GM23338 (cell line): ENCODE data around the gene FYN. TPM values are rescaled to one million over a fixed set of nuclear protein-coding genes. Genes with fewer than 3 reads are reported as not detected.

Source experiments
- ATAC-seq: fragments of 200-7000 bp; cut with Tn5 transposase; 3 replicates; pipeline ENCODE4 v1.9.1; 2020
- DNase-seq: peaks from one replicate; pipeline ENCODE4 v3.0.0-alpha.2; 2015; ENCODE audit warnings: low spot score
- H2AFZ ChIP-seq: fragments of 200-600 bp; sonication (generic); 2 replicates; pipeline ENCODE4 v1.8.0; 2016; ENCODE audit warnings: antibody characterized with exemption, mild to moderate bottlenecking, moderate library complexity
- H3F3A ChIP-seq: fragments of 200-600 bp; sonication (generic); replicated peaks from 2 replicates; pipeline ENCODE4 v1.8.0; 2017; ENCODE audit warnings: antibody characterized with exemption, mixed run types, low read depth
- H3K27ac ChIP-seq: fragments of 200-600 bp; sonication (generic); 2 replicates; pipeline ENCODE4 v1.6.1; 2016; ENCODE audit warnings: low read depth
- H3K27me3 ChIP-seq: fragments of 200-600 bp; sonication (generic); 2 replicates; pipeline ENCODE4 v1.8.0; 2016; ENCODE audit warnings: mild to moderate bottlenecking, mixed run types, moderate library complexity; ENCODE audit not compliant: insufficient read depth
- H3K36me3 ChIP-seq: fragments of 200-600 bp; sonication (generic); 2 replicates; pipeline ENCODE4 v1.8.0; 2016; ENCODE audit warnings: mild to moderate bottlenecking; ENCODE audit not compliant: insufficient read depth
- H3K4me1 ChIP-seq: fragments of 200-600 bp; sonication (generic); 2 replicates; pipeline ENCODE4 v1.8.0; 2016; ENCODE audit warnings: mild to moderate bottlenecking, moderate library complexity; ENCODE audit not compliant: insufficient read depth
- H3K4me2 ChIP-seq: fragments of 200-600 bp; sonication (generic); 2 replicates; pipeline ENCODE4 v1.7.1; 2017; ENCODE audit warnings: mixed run types
- H3K4me3 ChIP-seq: fragments of 200-600 bp; sonication (generic); 2 replicates; pipeline ENCODE4 v1.6.1; 2016; ENCODE audit warnings: mixed run types
- H3K79me2 ChIP-seq: fragments of 200-600 bp; sonication (generic); replicated peaks from 2 replicates; pipeline ENCODE4 v1.8.0; 2017; ENCODE audit warnings: mild to moderate bottlenecking; ENCODE audit not compliant: insufficient read depth
- H3K9me2 ChIP-seq: fragments of 200-600 bp; sonication (generic); 2 replicates; pipeline ENCODE4 v1.8.0; 2017; ENCODE audit not compliant: insufficient read depth
- H4K20me1 ChIP-seq: fragments of 200-600 bp; sonication (generic); replicated peaks from 2 replicates; pipeline ENCODE4 v1.8.0; 2017; ENCODE audit warnings: mild to moderate bottlenecking; ENCODE audit not compliant: insufficient read depth
- H3K27ac Mint-ChIP-seq: 2 replicates; pipeline ENCODE4 v1.8.0; 2020; ENCODE audit warnings: inconsistent platforms, mild to moderate bottlenecking, moderate library complexity, mixed read lengths
- H3K27me3 Mint-ChIP-seq: 3 replicates; pipeline ENCODE4 v1.8.0; 2022; ENCODE audit warnings: low read depth, mild to moderate bottlenecking, moderate library complexity, mixed read lengths, inconsistent platforms; ENCODE audit not compliant: insufficient read depth, poor library complexity
- H3K36me3 Mint-ChIP-seq: 3 replicates; pipeline ENCODE4 v1.8.0; 2021; ENCODE audit warnings: low read depth, mild to moderate bottlenecking, inconsistent platforms, moderate library complexity, mixed read lengths
- H3K4me1 Mint-ChIP-seq: 3 replicates; pipeline ENCODE4 v1.8.0; 2020; ENCODE audit warnings: mild to moderate bottlenecking, inconsistent platforms, mixed read lengths
- H3K4me3 Mint-ChIP-seq: 3 replicates; pipeline ENCODE4 v1.8.0; 2021; ENCODE audit warnings: moderate library complexity, mild to moderate bottlenecking, inconsistent platforms, mixed read lengths
- H3K9me3 Mint-ChIP-seq: 3 replicates; pipeline ENCODE4 v1.8.0; 2020; ENCODE audit warnings: moderate library complexity, mild to moderate bottlenecking, inconsistent platforms, mixed read lengths
- CREB1 ChIP-seq: fragments of 250-450 bp; sonication (Bioruptor Pico); IDR thresholded peaks from 2 replicates; pipeline ENCODE4 v1.5.0; 2020; ENCODE audit warnings: low read depth, mild to moderate bottlenecking, moderate library complexity
- EZH2 ChIP-seq: fragments of 200-600 bp; sonication (generic); IDR thresholded peaks from one replicate; pipeline ENCODE4 v1.8.0; 2017; ENCODE audit warnings: antibody characterized with exemption, mild to moderate bottlenecking, low read depth; ENCODE audit not compliant: unreplicated experiment
- EZH2phosphoT487 ChIP-seq: fragments of 200-600 bp; sonication (generic); IDR thresholded peaks from one replicate; pipeline ENCODE4 v1.8.1; 2018; ENCODE audit warnings: antibody characterized with exemption; ENCODE audit not compliant: unreplicated experiment
- JUNB ChIP-seq: IDR thresholded peaks from one replicate; pipeline ENCODE4 v1.6.1; 2016; ENCODE audit warnings: antibody characterized with exemption; ENCODE audit not compliant: unreplicated experiment
- NANOG ChIP-seq: IDR thresholded peaks from 2 replicates; pipeline ENCODE4 v1.6.1; 2016; ENCODE audit warnings: antibody characterized with exemption, borderline replicate concordance
- POLR2AphosphoS5 ChIP-seq: IDR thresholded peaks from 2 replicates; pipeline ENCODE4 v1.6.1; 2016; ENCODE audit warnings: antibody characterized with exemption, low read depth
- STAT1 ChIP-seq: IDR thresholded peaks from one replicate; pipeline ENCODE4 v1.6.1; 2016; ENCODE audit warnings: antibody characterized with exemption; ENCODE audit not compliant: unreplicated experiment
- ZNF114 ChIP-seq: fragments of 250-450 bp; sonication (Bioruptor Pico); IDR thresholded peaks from 2 replicates; pipeline ENCODE4 v1.5.0; 2020; ENCODE audit warnings: mild to moderate bottlenecking, moderate library complexity
- ZNF331 ChIP-seq: fragments of 250-450 bp; sonication (Bioruptor Pico); IDR thresholded peaks from 2 replicates; pipeline ENCODE4 v1.5.0; 2020; ENCODE audit warnings: low read depth, mild to moderate bottlenecking, moderate library complexity
- polyA plus RNA-seq: library from polyadenylated mRNA; unstranded; fragments of >200 nt; fragmentation: Nextera tagmentation; extraction: Ambion mirVana; gene quantifications from 2 replicates; pipeline ENCODE4 v1.2.1, GENCODE V29; 2016
- total RNA-seq: library from RNA; depleted of rRNA; stranded (reverse); fragments of >200 nt; shearing (Covaris generic); gene quantifications from 2 replicates; pipeline ENCODE4 v1.2.3, GENCODE V29; 2014
- TF ChIP-seq, protein P1 (sequence below), 2 experiments: fragments of 200-600 bp in 1 of 2; sonication (generic) in 1 of 2; conservative IDR thresholded peaks; 2 replicates each; pipeline versions ENCODE4 v1.5.1 to v1.6.1; 2016 to 2017; ENCODE audit warnings: antibody characterized with exemption in 2 of 2, low read depth in 2 of 2, mild to moderate bottlenecking in 2 of 2, moderate library complexity in 1 of 2
- TF ChIP-seq, protein P2 (sequence below): fragments of 250-450 bp; sonication (Bioruptor Pico); IDR thresholded peaks from 2 replicates; pipeline ENCODE4 v1.5.0; 2020; ENCODE audit warnings: mild to moderate bottlenecking, moderate library complexity
- TF ChIP-seq, protein P3 (sequence below): IDR thresholded peaks from one replicate; pipeline ENCODE4 v1.6.1; 2018; ENCODE audit warnings: antibody characterized with exemption; ENCODE audit not compliant: unreplicated experiment
- TF ChIP-seq, protein P4 (sequence below): IDR thresholded peaks from 2 replicates; pipeline ENCODE4 v1.6.1; 2016; ENCODE audit warnings: antibody characterized with exemption

The FYN gene
- total and polyA plus RNA-seq, 2 experiments from 2014 or later = 46.8 to 143 TPM

DNA sequence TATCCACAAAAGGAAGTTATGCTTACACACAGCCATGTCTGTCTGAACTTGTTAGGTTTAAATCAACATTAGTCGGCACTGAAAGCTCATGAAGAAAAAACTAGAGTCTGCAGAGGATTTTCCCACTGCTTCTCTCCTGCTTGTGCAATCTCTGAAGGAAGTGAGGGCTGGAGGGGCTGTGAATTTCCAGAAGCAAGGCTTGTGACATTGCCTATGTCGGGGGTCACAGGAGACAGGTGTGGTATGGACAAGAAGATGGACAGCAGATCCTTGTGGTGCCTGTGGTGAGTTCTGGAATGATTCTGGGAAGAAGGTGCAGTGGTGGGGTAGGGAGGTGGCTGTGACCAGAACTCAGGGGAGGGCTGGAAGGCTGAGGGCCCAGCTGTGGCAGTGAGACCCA lies 183.3 kb downstream of the FYN start:
- H3K9me2 ChIP-seq = no peaks in the 10 kb centered on the region
- no peak overlapping the region for H3K27ac ChIP-seq
- 0 out of 2 replicates have a peak, but pooled peaks cover 8% of the 10 kb centered on the region for H3K36me3 ChIP-seq
- no peaks in the 10 kb centered on the region for H3K27me3 ChIP-seq
- DNase-seq (no peak), ATAC-seq (no peak)
- H3K4me1 Mint-ChIP-seq = peaks cover 17% of the 10 kb centered on the region
- H3K4me1 ChIP-seq = peaks cover 11% of the 10 kb centered on the region; the same call in 1 of the 2 replicates
- no peaks in the 10 kb centered on the region for H3K27me3 Mint-ChIP-seq
- no peak overlapping the region for H3K4me3 Mint-ChIP-seq
- no peak overlapping the region for H3K4me2 ChIP-seq
- no peak for TF ChIP-seq EZH2
- no peak for TF ChIP-seq POLR2AphosphoS5
- no peak for TF ChIP-seq JUNB
- TF ChIP-seq ZNF331 = no peak
- no peak for TF ChIP-seq CREB1 (CRISPR knock-in tag)
- no peak for TF ChIP-seq EZH2phosphoT487
- no peak for TF ChIP-seq ZNF114 (CRISPR knock-in tag)
- TF ChIP-seq, protein P1, sequence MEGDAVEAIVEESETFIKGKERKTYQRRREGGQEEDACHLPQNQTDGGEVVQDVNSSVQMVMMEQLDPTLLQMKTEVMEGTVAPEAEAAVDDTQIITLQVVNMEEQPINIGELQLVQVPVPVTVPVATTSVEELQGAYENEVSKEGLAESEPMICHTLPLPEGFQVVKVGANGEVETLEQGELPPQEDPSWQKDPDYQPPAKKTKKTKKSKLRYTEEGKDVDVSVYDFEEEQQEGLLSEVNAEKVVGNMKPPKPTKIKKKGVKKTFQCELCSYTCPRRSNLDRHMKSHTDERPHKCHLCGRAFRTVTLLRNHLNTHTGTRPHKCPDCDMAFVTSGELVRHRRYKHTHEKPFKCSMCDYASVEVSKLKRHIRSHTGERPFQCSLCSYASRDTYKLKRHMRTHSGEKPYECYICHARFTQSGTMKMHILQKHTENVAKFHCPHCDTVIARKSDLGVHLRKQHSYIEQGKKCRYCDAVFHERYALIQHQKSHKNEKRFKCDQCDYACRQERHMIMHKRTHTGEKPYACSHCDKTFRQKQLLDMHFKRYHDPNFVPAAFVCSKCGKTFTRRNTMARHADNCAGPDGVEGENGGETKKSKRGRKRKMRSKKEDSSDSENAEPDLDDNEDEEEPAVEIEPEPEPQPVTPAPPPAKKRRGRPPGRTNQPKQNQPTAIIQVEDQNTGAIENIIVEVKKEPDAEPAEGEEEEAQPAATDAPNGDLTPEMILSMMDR (conservative IDR thresholded peaks at IDR 0.05; ENCODE audit: low read depth in 2 of 2) = no peak
- no peak for TF ChIP-seq NANOG
- TF ChIP-seq, protein P2, sequence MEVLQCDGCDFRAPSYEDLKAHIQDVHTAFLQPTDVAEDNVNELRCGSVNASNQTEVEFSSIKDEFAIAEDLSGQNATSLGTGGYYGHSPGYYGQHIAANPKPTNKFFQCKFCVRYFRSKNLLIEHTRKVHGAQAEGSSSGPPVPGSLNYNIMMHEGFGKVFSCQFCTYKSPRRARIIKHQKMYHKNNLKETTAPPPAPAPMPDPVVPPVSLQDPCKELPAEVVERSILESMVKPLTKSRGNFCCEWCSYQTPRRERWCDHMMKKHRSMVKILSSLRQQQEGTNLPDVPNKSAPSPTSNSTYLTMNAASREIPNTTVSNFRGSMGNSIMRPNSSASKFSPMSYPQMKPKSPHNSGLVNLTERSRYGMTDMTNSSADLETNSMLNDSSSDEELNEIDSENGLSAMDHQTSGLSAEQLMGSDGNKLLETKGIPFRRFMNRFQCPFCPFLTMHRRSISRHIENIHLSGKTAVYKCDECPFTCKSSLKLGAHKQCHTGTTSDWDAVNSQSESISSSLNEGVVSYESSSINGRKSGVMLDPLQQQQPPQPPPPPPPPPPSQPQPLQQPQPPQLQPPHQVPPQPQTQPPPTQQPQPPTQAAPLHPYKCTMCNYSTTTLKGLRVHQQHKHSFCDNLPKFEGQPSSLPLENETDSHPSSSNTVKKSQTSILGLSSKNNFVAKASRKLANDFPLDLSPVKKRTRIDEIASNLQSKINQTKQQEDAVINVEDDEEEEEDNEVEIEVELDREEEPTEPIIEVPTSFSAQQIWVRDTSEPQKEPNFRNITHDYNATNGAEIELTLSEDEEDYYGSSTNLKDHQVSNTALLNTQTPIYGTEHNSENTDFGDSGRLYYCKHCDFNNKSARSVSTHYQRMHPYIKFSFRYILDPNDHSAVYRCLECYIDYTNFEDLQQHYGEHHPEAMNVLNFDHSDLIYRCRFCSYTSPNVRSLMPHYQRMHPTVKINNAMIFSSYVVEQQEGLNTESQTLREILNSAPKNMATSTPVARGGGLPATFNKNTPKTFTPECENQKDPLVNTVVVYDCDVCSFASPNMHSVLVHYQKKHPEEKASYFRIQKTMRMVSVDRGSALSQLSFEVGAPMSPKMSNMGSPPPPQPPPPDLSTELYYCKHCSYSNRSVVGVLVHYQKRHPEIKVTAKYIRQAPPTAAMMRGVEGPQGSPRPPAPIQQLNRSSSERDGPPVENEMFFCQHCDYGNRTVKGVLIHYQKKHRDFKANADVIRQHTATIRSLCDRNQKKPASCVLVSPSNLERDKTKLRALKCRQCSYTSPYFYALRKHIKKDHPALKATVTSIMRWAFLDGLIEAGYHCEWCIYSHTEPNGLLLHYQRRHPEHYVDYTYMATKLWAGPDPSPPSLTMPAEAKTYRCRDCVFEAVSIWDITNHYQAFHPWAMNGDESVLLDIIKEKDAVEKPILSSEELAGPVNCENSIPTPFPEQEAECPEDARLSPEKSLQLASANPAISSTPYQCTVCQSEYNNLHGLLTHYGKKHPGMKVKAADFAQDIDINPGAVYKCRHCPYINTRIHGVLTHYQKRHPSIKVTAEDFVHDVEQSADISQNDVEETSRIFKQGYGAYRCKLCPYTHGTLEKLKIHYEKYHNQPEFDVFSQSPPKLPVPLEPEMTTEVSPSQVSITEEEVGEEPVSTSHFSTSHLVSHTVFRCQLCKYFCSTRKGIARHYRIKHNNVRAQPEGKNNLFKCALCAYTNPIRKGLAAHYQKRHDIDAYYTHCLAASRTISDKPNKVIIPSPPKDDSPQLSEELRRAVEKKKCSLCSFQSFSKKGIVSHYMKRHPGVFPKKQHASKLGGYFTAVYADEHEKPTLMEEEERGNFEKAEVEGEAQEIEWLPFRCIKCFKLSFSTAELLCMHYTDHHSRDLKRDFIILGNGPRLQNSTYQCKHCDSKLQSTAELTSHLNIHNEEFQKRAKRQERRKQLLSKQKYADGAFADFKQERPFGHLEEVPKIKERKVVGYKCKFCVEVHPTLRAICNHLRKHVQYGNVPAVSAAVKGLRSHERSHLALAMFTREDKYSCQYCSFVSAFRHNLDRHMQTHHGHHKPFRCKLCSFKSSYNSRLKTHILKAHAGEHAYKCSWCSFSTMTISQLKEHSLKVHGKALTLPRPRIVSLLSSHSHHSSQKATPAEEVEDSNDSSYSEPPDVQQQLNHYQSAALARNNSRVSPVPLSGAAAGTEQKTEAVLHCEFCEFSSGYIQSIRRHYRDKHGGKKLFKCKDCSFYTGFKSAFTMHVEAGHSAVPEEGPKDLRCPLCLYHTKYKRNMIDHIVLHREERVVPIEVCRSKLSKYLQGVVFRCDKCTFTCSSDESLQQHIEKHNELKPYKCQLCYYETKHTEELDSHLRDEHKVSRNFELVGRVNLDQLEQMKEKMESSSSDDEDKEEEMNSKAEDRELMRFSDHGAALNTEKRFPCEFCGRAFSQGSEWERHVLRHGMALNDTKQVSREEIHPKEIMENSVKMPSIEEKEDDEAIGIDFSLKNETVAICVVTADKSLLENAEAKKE (CRISPR knock-in tag) = no peak
- TF ChIP-seq, protein P3, sequence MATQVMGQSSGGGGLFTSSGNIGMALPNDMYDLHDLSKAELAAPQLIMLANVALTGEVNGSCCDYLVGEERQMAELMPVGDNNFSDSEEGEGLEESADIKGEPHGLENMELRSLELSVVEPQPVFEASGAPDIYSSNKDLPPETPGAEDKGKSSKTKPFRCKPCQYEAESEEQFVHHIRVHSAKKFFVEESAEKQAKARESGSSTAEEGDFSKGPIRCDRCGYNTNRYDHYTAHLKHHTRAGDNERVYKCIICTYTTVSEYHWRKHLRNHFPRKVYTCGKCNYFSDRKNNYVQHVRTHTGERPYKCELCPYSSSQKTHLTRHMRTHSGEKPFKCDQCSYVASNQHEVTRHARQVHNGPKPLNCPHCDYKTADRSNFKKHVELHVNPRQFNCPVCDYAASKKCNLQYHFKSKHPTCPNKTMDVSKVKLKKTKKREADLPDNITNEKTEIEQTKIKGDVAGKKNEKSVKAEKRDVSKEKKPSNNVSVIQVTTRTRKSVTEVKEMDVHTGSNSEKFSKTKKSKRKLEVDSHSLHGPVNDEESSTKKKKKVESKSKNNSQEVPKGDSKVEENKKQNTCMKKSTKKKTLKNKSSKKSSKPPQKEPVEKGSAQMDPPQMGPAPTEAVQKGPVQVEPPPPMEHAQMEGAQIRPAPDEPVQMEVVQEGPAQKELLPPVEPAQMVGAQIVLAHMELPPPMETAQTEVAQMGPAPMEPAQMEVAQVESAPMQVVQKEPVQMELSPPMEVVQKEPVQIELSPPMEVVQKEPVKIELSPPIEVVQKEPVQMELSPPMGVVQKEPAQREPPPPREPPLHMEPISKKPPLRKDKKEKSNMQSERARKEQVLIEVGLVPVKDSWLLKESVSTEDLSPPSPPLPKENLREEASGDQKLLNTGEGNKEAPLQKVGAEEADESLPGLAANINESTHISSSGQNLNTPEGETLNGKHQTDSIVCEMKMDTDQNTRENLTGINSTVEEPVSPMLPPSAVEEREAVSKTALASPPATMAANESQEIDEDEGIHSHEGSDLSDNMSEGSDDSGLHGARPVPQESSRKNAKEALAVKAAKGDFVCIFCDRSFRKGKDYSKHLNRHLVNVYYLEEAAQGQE = no peak
- TF ChIP-seq, protein P4, sequence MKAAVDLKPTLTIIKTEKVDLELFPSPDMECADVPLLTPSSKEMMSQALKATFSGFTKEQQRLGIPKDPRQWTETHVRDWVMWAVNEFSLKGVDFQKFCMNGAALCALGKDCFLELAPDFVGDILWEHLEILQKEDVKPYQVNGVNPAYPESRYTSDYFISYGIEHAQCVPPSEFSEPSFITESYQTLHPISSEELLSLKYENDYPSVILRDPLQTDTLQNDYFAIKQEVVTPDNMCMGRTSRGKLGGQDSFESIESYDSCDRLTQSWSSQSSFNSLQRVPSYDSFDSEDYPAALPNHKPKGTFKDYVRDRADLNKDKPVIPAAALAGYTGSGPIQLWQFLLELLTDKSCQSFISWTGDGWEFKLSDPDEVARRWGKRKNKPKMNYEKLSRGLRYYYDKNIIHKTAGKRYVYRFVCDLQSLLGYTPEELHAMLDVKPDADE = no peak
- no peak for TF ChIP-seq STAT1
- no peaks in the 10 kb centered on the region for H3K79me2 ChIP-seq
- no peak overlapping the region for H3K4me3 ChIP-seq
- no peaks in the 10 kb centered on the region; the same call in 1 of the 2 replicates for H4K20me1 ChIP-seq
- no peaks in the 10 kb centered on the region for H3F3A ChIP-seq
- H3K9me3 Mint-ChIP-seq = no peaks in the 10 kb centered on the region
- H3K27ac Mint-ChIP-seq = no peak overlapping the region
- no peak overlapping the region for H2AFZ ChIP-seq
- H3K36me3 Mint-ChIP-seq = peaks cover 47% of the 10 kb centered on the region
